Caki2 (cell line): ENCODE data around the gene GSTT2. TPM values are rescaled to one million over a fixed set of nuclear protein-coding genes. Genes with fewer than 3 reads are reported as not detected.
A peak's percentile ranks its signal among the peaks of the same experiment; 100 is the strongest.
"Not testable (repeated sequence)": the region's sequence is repeated elsewhere in the genome, so short reads cannot be mapped to it uniquely, and the experiment has no call there.

Source experiments
- DNase-seq: peaks from one replicate; pipeline ENCODE4 v3.0.0-alpha.2; 2015; ENCODE audit warnings: low read depth
- in situ Hi-C: cut with HindIII; loops from 2 replicates; pipeline ENCODE4 v1.10.0; 2016; ENCODE audit warnings: low sequenced_read_pairs, low pct_unique_long_range_greater_than_20kb, mixed read lengths
- total RNA-seq: library from RNA; depleted of rRNA; stranded (reverse); fragments of >200 nt; shearing (Covaris generic); gene quantifications from 2 replicates; pipeline ENCODE4 v1.2.3, GENCODE V29; 2014; ENCODE audit warnings: low replicate concordance; rRNA removed

The GSTT2 gene
- not detected in 2 replicates for total RNA-seq

DNA sequence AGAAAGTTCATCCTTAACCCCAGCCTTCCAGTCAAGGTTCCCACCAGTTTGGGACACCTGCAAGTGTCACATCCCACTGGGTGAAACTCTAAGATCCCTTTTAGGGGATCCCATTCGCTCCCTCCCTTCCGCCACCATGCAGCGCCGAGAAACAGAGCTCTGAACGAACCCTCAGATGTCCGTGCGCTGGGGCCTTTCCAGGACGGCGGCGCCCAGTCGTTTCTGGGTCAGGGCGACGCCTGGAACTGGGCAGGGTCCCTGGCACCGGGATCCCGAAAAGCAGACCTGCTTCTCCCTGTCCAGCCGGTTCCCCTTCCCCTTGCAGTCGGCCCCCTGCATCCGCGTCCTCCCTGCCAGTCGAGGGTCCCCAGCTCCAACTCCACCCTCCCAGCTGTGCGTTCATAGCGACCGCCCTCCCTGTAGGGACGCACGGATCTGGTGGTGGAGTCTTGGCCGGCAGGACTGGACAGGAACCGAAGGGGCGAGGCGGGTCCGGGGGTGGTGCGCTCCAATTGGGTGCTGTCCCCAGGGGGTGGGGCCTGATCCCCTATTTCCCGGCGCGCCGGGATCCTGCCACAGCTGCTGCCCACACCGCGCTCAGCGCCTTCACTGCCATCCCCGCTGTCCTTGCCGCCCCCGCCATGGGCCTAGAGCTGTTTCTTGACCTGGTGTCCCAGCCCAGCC lies at the start of gene GSTT2:
TSS of gene GSTT2 (plus strand) at position 578 of the 684 bp plus-strand sequence.
- in situ Hi-C loops, DNase-seq: not testable (repeated sequence)

DNA sequence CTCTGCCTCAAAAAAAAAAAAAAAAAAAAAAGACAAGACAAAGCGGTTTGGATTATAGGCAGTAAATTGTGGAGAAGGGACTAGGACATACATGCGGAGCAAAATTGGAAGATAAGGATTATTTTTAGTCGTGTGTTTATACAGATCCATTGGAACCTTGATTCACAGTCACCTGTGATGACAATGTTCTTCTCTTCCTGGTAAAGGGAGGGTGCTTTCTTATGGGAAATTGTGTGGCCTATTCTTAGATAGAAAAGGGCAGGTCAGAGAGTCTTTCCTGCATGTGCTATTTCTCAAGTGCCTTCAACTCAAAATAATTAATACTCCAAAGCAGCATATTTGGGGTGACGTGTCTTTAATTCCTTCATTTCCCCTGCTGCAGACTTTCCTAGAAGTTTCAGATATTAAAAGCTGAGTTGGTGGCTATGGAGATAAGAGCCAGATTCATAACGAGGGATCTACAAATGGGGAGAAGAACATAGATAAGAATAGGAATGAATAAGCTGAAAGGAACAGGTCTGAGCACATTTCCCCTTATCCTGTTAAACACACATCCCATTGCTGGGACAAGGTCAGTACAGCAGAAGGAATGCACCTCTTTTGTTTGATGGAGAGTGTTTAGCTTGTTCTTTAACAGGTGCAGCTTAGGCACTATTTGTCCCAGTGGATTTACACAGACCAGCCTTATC lies 41.5 kb upstream of the GSTT2 start:
- no peak for DNase-seq
- in situ Hi-C loops = no loop called here

DNA sequence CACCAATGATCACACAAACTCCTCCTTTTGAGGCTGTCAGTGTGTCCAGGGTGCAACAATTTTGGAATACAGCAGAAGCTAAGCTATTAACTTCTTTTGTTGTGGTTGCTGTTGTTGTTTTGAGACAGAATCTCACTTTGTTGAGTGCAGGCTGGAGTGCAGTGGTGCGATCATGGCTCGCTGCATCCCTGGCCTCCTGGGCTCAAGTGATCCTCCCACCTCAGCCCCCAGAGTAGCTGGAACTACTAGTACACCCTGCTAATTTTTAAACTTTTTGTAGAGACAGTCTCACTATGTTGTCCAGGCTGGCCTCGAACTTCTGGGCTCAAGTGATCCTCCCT lies 40.9 kb upstream of the GSTT2 start:
- no peak for DNase-seq
- in situ Hi-C loops = no loop called here

DNA sequence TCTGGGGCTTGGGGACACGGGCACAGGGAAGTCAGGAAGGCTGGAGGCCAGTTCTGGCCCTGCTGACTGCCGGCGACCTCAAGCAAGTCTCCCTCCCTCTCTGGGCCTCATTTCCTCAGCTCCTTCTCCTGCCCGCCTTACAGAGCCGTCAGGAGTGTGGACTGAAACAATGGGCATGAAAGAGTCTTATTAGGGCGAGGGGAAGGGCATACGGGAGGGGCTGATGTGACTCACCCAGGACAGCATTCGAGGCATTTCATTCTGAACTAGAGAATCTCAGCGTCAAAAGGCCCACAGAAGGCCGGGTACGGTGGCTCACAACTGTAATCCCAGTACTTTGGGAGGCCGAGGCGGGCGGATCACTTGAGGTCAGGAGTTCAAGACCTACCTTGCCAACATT lies 39.8 kb upstream of the GSTT2 start:
- DNase-seq, in situ Hi-C loops: not testable (repeated sequence)

DNA sequence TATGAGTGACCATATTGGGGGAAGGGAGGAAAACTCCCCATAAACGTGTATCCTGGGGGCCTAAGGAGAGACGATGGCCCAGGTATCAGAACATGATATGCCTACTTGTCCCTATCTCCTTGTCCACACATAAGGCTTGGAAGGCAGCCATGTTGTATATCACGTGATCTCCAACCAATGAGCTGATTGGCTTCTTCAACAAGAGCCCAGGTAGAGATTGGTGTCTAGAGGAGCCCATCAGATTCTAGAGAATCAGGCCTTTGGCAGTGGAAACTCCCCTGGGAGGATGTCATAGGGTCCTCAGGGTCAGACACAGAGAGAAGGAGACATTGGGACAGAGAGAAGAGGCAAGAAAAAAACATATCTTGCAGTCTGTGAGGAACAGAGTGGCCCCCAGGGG lies 32.5 kb upstream of the GSTT2 start:
- DNase-seq, in situ Hi-C loops: not testable (repeated sequence)

DNA sequence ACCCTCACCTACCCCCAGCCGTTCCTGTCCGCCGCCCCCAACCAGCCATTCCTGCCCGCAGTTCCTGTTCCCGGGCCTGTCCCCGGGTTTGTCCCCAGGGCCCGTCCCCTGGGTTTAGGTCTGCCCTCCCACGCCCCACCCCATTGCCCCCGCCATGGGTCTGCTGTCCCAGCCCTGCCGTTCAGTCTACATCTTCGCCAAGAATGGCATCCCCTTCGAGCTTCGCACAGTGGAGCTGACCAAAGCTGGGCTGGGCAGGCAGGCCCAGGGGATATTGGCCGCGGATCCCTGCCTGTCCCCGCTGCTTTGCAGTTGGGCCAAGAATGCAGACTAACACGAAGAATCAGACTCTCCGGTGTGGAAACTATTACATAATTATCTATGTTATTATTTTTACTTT lies 30.2 kb upstream of the GSTT2 start:
- in situ Hi-C loops, DNase-seq: not testable (repeated sequence)

DNA sequence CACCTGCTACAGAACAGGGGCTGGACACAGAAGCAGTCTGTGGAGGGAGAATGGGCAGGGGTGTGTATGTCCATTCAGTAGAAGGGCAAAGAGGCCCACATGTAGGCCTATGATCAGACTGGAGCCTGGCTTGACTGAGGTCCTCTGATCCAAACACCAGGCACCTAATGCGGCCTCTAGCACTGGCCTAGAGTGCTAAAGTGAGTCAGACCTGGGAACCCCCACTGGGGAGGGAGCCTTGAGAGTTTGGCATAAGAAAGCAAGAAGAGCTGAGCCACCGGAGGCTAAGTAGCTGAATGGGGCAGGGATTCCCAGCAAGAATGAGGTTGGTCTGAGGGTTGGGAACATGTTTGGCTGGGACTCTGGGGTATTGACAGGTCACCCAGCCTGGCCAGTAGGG lies 28.6 kb upstream of the GSTT2 start:
- in situ Hi-C loops, DNase-seq: not testable (repeated sequence)

DNA sequence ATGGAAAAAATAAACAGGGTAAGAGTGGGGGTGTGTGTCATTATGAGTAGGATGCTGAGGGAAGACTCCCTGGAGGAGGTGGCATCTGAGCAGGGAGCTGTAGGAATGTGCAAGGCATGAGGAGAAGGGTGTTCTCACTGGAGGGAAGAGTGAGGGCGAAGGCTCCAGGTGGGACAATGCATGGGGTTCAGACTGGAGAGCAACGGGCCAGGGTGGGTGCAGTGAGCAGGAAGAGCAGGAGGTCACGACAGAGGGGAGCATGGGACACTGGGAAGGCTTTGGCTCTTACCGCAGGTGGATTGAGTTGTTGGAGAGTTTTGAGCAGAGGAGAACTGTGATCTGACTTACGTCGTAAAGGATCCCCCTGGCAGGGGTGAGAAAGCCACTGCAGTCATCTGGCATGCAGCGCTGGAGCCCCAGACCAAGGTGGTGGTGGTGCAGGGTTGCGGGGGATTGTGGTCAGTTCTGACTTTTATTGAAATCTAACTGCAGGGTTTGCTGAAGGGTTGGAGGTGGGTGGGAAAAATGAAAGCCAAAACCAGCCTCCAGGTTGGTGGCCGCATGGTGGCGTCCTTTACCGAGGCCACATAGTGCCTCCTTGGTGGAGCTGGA lies 27.0 kb upstream of the GSTT2 start:
- in situ Hi-C loops, DNase-seq: not testable (repeated sequence)

DNA sequence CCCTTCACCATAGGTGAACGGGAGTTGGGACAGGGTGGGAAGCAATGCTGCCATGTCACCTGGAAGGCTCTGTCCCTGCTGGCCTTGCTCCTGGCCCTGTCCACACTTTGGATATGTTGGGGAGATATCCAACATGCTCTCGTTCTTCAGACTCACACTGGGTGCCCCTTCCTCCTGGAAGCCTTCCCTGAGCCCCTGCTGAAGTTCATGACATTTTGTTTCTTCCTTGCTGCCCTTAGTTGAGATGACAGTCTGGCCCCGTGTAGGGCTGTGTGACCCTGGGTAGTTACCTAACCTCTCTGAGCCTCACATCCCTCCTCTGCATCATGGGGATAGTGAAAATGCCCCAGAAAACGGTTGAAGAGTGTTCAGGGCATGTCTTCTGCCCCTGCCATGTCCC lies 26.4 kb upstream of the GSTT2 start:
- in situ Hi-C loops = not testable (repeated sequence)

DNA sequence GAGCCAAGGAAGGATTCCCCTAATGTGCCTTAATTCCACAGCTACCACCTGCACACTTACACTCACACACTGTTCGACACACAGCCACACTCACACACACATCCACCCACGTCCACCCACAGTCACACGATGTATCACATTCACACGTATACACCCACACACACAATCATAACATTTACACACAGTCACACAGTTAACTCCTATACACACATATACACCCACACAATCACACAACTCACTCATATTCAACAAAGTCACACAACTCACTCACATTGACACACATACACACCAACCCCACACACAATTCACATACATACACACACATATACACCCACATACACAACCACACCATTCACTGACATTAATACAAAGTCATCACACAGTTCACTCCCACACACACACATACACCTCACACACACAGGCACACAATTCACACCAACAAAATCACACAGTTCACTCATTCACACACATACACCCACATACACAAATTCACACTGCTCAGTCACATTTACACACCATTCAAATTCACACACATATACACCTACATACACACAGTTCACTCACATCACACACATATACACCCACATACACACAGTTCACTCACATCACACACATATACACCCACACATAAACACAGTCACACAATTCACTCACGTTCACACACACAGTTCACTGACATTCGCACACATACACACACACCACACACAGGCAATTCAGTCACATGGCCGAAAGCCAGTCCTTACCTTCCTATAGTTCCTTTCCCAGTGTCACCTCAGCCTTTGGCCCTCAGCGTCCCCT lies 25.5 kb upstream of the GSTT2 start:
- DNase-seq, in situ Hi-C loops: not testable (repeated sequence)

More for the DNA sequence above, 26.4 kb upstream of the GSTT2 start:
- DNase-seq = not testable (repeated sequence)

DNA sequence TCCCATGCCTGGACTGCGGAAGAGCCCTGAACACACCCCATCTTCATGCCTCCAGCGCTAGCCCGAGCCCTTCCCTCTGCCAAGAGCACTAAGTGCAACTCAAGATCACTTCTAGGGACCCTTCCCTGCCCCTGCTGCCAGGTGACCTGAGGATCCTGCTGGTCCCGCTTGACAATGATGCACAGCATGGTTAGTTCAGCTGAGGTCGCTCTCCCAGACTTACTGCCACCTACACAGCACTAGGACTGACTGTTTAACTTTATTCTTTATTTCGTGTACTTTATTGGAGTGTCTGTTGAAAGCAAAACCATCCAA lies 25.0 kb upstream of the GSTT2 start:
- in situ Hi-C loops, DNase-seq: not testable (repeated sequence)

DNA sequence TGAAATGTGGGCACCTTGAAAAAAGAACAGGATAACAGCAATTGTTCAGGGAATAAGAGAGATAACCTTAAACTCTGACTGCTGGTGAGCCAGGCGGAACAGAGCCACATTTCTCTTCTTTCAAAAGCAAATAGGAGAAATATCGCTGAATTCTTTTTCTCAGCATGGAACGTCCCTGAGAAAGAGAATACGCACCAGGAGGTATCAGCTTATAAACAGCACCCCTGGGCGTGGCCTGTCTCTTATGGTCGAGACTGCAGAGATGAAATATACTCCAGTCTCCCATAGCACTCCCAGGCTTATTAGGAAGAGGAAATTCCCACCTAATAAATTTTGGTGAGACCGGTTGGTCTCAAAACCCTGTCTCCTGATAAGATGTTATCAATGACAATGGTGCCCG lies 24.0 kb upstream of the GSTT2 start:
- in situ Hi-C loops, DNase-seq: not testable (repeated sequence)

DNA sequence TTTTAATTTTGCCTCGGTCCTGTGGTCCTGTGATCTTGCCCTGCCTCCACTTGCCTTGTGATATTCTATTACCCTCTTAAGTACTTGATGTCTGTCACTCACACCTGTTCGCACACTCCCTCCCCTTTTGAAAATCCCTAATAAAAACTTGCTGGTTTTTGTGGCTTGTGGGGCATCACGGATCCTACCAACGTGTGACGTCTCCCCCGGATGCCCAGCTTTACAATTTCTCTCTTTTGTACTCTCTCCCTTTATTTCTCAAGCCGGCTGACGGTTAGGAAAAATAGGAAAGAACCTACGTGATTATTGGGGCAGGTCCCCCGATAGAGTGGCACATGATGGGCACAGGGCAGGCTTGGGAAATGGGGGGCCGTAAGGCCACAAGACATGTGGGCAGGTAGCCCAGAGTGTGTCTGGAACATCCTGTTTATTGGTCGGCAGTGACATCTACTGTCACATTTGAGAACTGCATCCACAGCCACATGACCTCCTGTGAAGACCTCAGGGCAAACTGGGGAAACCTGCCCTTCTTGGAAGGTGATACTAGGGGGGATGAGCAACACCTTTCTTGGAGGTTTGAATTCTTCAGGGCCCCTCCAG lies 23.5 kb upstream of the GSTT2 start:
- DNase-seq = peak; percentile 50
- in situ Hi-C loops = not testable (repeated sequence)

DNA sequence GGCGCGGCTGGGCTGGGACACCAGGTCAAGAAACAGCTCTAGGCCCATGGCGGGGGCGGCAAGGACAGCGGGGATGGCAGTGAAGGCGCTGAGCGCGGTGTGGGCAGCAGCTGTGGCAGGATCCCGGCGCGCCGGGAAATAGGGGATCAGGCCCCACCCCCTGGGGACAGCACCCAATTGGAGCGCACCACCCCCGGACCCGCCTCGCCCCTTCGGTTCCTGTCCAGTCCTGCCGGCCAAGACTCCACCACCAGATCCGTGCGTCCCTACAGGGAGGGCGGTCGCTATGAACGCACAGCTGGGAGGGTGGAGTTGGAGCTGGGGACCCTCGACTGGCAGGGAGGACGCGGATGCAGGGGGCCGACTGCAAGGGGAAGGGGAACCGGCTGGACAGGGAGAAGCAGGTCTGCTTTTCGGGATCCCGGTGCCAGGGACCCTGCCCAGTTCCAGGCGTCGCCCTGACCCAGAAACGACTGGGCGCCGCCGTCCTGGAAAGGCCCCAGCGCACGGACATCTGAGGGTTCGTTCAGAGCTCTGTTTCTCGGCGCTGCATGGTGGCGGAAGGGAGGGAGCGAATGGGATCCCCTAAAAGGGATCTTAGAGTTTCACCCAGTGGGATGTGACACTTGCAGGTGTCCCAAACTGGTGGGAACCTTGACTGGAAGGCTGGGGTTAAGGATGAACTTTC lies 18.7 kb upstream of the GSTT2 start, which contains the start of gene GSTT2B:
TSS of gene GSTT2B (minus strand) at position 112 of the 688 bp plus-strand sequence. CDS start at position 48, 64 bp downstream.
- DNase-seq = not testable (repeated sequence)

DNA sequence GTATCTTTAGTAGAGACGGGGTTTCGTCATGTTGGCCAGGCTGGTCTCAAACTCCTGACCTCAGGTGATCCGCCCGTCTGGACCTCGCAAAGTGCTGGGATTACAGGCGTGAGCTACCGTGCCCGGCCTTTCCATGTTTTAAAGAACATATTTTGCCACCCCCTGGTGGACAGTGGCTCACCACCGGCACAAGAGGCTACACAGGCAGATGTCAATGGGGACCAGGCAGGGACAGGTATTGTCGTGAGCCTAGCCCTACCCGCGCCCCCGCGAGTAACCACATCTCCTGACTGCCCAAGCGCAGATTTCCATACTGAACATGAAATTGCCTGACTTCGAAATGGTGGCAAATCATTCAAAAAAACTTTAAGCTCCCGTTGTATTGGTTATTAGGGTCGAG lies 13.8 kb upstream of the GSTT2 start:
- in situ Hi-C loops, DNase-seq: not testable (repeated sequence)

More for the DNA sequence above, 18.7 kb upstream of the GSTT2 start, which contains the start of gene GSTT2B:
- in situ Hi-C loops = not testable (repeated sequence)

DNA sequence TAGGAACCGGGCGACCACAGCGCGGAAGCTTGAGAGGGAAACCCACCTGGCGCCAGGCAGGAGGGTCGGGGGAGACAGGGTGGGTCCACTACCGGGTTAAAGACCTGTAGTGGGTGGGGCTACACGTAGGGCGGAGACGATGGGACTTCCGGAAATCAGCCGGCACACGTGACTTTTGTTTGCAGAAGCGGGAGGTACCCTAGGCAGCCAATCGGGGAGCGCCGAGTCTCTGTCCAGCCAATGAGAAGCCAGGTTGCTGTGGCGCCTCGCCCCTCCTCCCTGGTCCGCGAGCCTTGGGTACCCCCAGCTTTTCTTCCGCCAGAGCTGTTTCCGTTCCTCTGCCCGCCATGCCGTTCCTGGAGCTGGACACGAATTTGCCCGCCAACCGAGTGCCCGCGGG lies 13.4 kb upstream of the GSTT2 start, which contains the start of gene DDTL:
TSS of gene DDTL (plus strand) at position 321 of the 400 bp plus-strand sequence. CDS start at position 348, 27 bp downstream.
- in situ Hi-C loops = not testable (repeated sequence)

DNA sequence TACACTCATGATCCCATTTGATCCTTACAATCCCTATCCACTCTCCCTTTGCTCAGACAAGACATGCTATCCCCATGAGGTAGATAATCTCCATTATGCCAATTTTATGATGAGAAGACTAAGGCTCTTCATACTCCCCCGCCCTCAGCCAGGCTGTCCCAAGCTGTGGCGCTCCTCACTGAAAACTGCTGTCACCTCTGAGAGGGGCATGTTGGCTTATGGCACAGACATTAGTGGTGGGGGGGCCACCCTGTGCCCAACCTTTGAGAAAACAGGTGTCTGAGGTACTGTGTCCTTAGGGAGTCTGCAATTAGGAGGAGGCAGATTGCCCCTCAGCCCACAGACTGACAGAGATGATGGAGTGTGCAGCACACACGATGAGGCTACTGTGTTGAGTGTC lies 10.9 kb upstream of the GSTT2 start:
- in situ Hi-C loops = no loop called here
- DNase-seq = no peak

More for the DNA sequence above, 13.4 kb upstream of the GSTT2 start, which contains the start of gene DDTL:
- not testable (repeated sequence) for DNase-seq
